ENCODE results near the gene NFE2L1. TPM values are rescaled to one million over a fixed set of nuclear protein-coding genes. Genes with fewer than 3 reads are reported as not detected.

Gene NFE2L1
- total RNA-seq, 1 donor from 2014 or later, result 127 TPM

- H3K9me3 Mint-ChIP-seq, result no peaks in the 10 kb centered on the region
- intact Hi-C loops (cut with micrococcal nuclease), result loop anchor here (1.0 kb wide), 1 partner anchor 16 kb away; no protein-coding TSS in a partner anchor
- H3K4me1 Mint-ChIP-seq, result peaks cover 75% of the 10 kb centered on the region
- ATAC-seq (ENCODE audit: low read depth) (no peak), DNase-seq (no peak)
- H3K36me3 Mint-ChIP-seq (ENCODE audit: low read depth), result peaks cover 90% of the 10 kb centered on the region
- peak overlapping the region; percentile 73 for H3K4me3 Mint-ChIP-seq
- ChIA-PET POLR2A (interaction anchor here (0.6 to 7.2 kb wide), 9 partner anchors 7 to 58 kb away, joined by 3 to 83 read pairs (median 8); partner anchors contain the start of genes NFE2L1 and SNX11), CTCF (interaction anchor here (1.1 to 4.8 kb wide), 4 partner anchors 18 to 28 kb away, joined by 3 to 34 read pairs (median 10); partner anchors contain the start of gene COPZ2)
- peak overlapping the region; percentile 99 for H3K27ac Mint-ChIP-seq
- no peaks in the 10 kb centered on the region for H3K27me3 Mint-ChIP-seq
- TF ChIP-seq CTCF (IDR thresholded peaks at IDR 0.05), result no peak
Observed at GRCh38 chr17:48054238-48055185, 6.4 kb downstream of the NFE2L1 start.

GRCh38 chr17:48055531-48056245 lies 7.5 kb downstream of the NFE2L1 start:
- Mint-ChIP-seq H3K4me3 (peak overlapping the region; percentile 73), H3K36me3 (ENCODE audit: low read depth) (peaks cover 89% of the 10 kb centered on the region), H3K4me1 (peaks cover 64% of the 10 kb centered on the region), H3K27ac (peak overlapping the region; percentile 99), H3K27me3 (no peaks in the 10 kb centered on the region), H3K9me3 (no peaks in the 10 kb centered on the region)
- peak; percentile 35 for DNase-seq
- ChIA-PET CTCF (interaction anchor here (0.7 to 4.8 kb wide), 6 partner anchors 10 to 57 kb away, joined by 3 to 34 read pairs (median 6); partner anchors contain the start of gene COPZ2), POLR2A (interaction anchor here (0.6 to 7.2 kb wide), 15 partner anchors 8 to 853 kb away, joined by 3 to 83 read pairs (median 4); partner anchors contain the start of genes NFE2L1, SP2 and UBE2Z)
- no peak for TF ChIP-seq CTCF (IDR thresholded peaks at IDR 0.05)
- intact Hi-C loops (cut with micrococcal nuclease), result loop anchor here (1.0 kb wide), 1 partner anchor 17 kb away; no protein-coding TSS in a partner anchor
- ATAC-seq (ENCODE audit: low read depth), result peak; percentile 88

GRCh38 chr17:48056246-48056745 lies 8.1 kb downstream of the NFE2L1 start:
- POLR2A ChIA-PET, result interaction anchor here (0.6 to 7.2 kb wide), 13 partner anchors 8 to 852 kb away, joined by 3 to 83 read pairs (median 4); partner anchors contain the start of genes NFE2L1, SP2 and UBE2Z
- Mint-ChIP-seq H3K4me1 (peaks cover 58% of the 10 kb centered on the region), H3K36me3 (ENCODE audit: low read depth) (peaks cover 89% of the 10 kb centered on the region), H3K27ac (peak overlapping the region; percentile 99), H3K27me3 (no peaks in the 10 kb centered on the region), H3K9me3 (no peaks in the 10 kb centered on the region), H3K4me3 (peak overlapping the region; percentile 73)
- CTCF ChIA-PET, result interaction anchor here (0.9 to 4.8 kb wide), 6 partner anchors 9 to 30 kb away, joined by 3 to 34 read pairs (median 6); partner anchors contain the start of gene COPZ2
- intact Hi-C loops (cut with micrococcal nuclease), result no loop called here
- ATAC-seq (ENCODE audit: low read depth) (peak; percentile 3), DNase-seq (no peak)
- TF ChIP-seq CTCF (IDR thresholded peaks at IDR 0.05), result no peak

- H3K4me3 Mint-ChIP-seq, result peak overlapping the region; percentile 73
- ATAC-seq (ENCODE audit: low read depth) (no peak), DNase-seq (no peak)
- peaks cover 53% of the 10 kb centered on the region for H3K4me1 Mint-ChIP-seq
- ChIA-PET CTCF (interaction anchor here (1.1 to 4.8 kb wide), 3 partner anchors 10 to 31 kb away, joined by 3 to 34 read pairs (median 4); no protein-coding TSS in a partner anchor), POLR2A (interaction anchor here (0.6 to 7.2 kb wide), 7 partner anchors 9 to 521 kb away, joined by 3 to 83 read pairs (median 5); partner anchors contain the start of genes NFE2L1 and SP2)
- H3K27me3 Mint-ChIP-seq, result no peaks in the 10 kb centered on the region
- peak overlapping the region; percentile 99 for H3K27ac Mint-ChIP-seq
- intact Hi-C loops (cut with micrococcal nuclease), result no loop called here
- peaks cover 89% of the 10 kb centered on the region for H3K36me3 Mint-ChIP-seq (ENCODE audit: low read depth)
- no peak for TF ChIP-seq CTCF (IDR thresholded peaks at IDR 0.05)
- H3K9me3 Mint-ChIP-seq, result no peaks in the 10 kb centered on the region
Observed at GRCh38 chr17:48056879-48057278, 8.7 kb downstream of the NFE2L1 start.

All from activated B cell treated with CpG ODN at 0.5 μM for 24 hours (primary cell).